ENCODE measurements around the gene FUCA2. TPM values are rescaled to one million over a fixed set of nuclear protein-coding genes. Genes with fewer than 3 reads are reported as not detected.
A peak's percentile ranks its signal among the peaks of the same experiment; 100 is the strongest.

Gene FUCA2
- total RNA-seq, 1 experiment from 2014 or later = 72.1 TPM

GRCh38 chr6:143507358-143508145 lies 4.0 kb downstream of the FUCA2 start:
- DNase-seq = no peak
- H3K27me3 Mint-ChIP-seq (ENCODE audit: low read depth) = no peaks in the 10 kb centered on the region
- H3K56ac ChIP-seq (ENCODE audit: insufficient read length, low read depth, low read length) = no peak overlapping the region

More at GRCh38 chr6:143507358-143508145, 4.0 kb downstream of the FUCA2 start:
- no CpG with 5 or more reads among the region's 6 CpGs for WGBS (ENCODE audit: extremely low coverage, insufficient read length, low lambda C conversion rate)
- no peak overlapping the region for H4K5ac ChIP-seq (ENCODE audit: insufficient read length, low read depth, low read length)
- no peaks in the 10 kb centered on the region for H4K20me1 ChIP-seq (ENCODE audit: control insufficient read depth, insufficient read depth, insufficient read length)
- no peak overlapping the region for H3K14ac ChIP-seq (ENCODE audit: insufficient read depth, low read length)
- no peaks in the 10 kb centered on the region for H3K9me3 ChIP-seq (ENCODE audit: control insufficient read depth, low read depth, low read length)
- H2AK5ac ChIP-seq (ENCODE audit: insufficient read length, low read length) = no peak overlapping the region
- H3K9ac ChIP-seq (ENCODE audit: extremely low read depth, insufficient read length, low read length) = no peak overlapping the region
- peaks cover 7% of the 10 kb centered on the region for H3K23me2 ChIP-seq (ENCODE audit: insufficient read length, low read depth, low read length, poor library complexity, severe bottlenecking)
- no peak overlapping the region for H3K4ac ChIP-seq (ENCODE audit: low read depth, low read length)
- H3K79me2 ChIP-seq (ENCODE audit: insufficient read depth, low read length) = no peaks in the 10 kb centered on the region
- Mint-ChIP-seq H3K4me3 (no peak overlapping the region), H3K4me1 (peaks cover 11 to 13% of the 10 kb centered on the region in 2 experiments), H3K36me3 (ENCODE audit: insufficient read depth in 1 of 3, low read depth in 3 of 3) (peaks cover 14 to 42% (median 23%) of the 10 kb centered on the region in 3 experiments; a peak in 6 of 7 replicates), H3K27ac (peak overlapping the region in 1 of 3 experiments; percentile 51; a peak in 1 of 7 replicates), H3K9me3 (no peaks in the 10 kb centered on the region)
- no peak overlapping the region for H4K8ac ChIP-seq (replicated peaks; ENCODE audit: insufficient read length, low read depth, low read length)
- no peak overlapping the region for H3K23ac ChIP-seq (ENCODE audit: insufficient read length, low read depth, low read length)
- H4K91ac ChIP-seq (ENCODE audit: insufficient read length, low read depth, low read length) = no peak overlapping the region
- H2BK15ac ChIP-seq (ENCODE audit: low read depth, low read length) = no peak overlapping the region
- no peak overlapping the region for H2BK5ac ChIP-seq (ENCODE audit: insufficient read length, low read length)
- no peaks in the 10 kb centered on the region for H3K27me3 ChIP-seq (ENCODE audit: insufficient read depth, low read length)
- no peak overlapping the region for H2BK12ac ChIP-seq (ENCODE audit: insufficient read length, low read depth, low read length)
- no peak overlapping the region for H3K18ac ChIP-seq (ENCODE audit: insufficient read length, low read depth, low read length)
- H3T11ph ChIP-seq (ENCODE audit: low read length) = no peak overlapping the region
- no peak for TF ChIP-seq CTCF (conservative IDR thresholded peaks at IDR 0.05)
- H3K4me2 ChIP-seq (ENCODE audit: insufficient read depth, insufficient read length, low read length) = no peak overlapping the region
- H2BK120ac ChIP-seq (ENCODE audit: low read depth, low read length, poor library complexity, severe bottlenecking) = no peak overlapping the region
- no peaks in the 10 kb centered on the region; the same call in 1 of the 2 replicates for H3K4me1 ChIP-seq (ENCODE audit: insufficient read depth, low read length)
- H3K79me1 ChIP-seq (ENCODE audit: insufficient read depth, low read depth, low read length, poor library complexity, severe bottlenecking) = no peaks in the 10 kb centered on the region
- H3K27ac ChIP-seq (ENCODE audit: insufficient read length, low read depth, low read length) = no peak overlapping the region
- no peak overlapping the region for H2AFZ ChIP-seq (ENCODE audit: low read length)
- no peak overlapping the region for H2BK20ac ChIP-seq (ENCODE audit: low read depth, low read length, poor library complexity, severe bottlenecking)
